Endothelial cell of umbilical vein (primary cell): Measurements from ENCODE around the gene SULT4A1. TPM values are rescaled to one million over a fixed set of nuclear protein-coding genes. Genes with fewer than 3 reads are reported as not detected.

Experiments used
- BruUV-seq: library from RNA; stranded (reverse); fragments of 400-500 nt; replicated peaks from 2 replicates; lab custom pipeline; 2021; lab: Mats Ljungman, UMichigan
- CTCF ChIA-PET: fragments of 300-600, 350-600 bp; sonication (Branson Sonifier 250); formaldehyde crosslinking; loops from one replicate; lab custom pipeline; 2021; ENCODE audit warnings: antibody characterized with exemption, inconsistent platforms; lab: Charles Lee
- POLR2A ChIA-PET: fragments of 300-600, 350-600 bp; sonication (Branson Sonifier 250); formaldehyde crosslinking; loops from one replicate; lab custom pipeline; 2021; ENCODE audit warnings: antibody characterized with exemption, inconsistent platforms; lab: Charles Lee
- DNase-seq: peaks from one replicate; pipeline ENCODE4 v3.0.0-alpha.2; 2011; ENCODE audit warnings: low read depth, low spot score
- FAIRE-seq: peaks from 2 replicates; lab custom pipeline; 2011; peaks lifted over from hg19 to GRCh38; lab: Jason Lieb, UNC
- H2AFZ ChIP-seq: 2 replicates; pipeline ENCODE4 v1.6.0; 2012; ENCODE audit warnings: low read depth, low read length, control low read depth, inconsistent platforms
- H3K27ac ChIP-seq: 2 replicates; pipeline ENCODE4 v1.5.1; 2011; ENCODE audit warnings: low read depth, mild to moderate bottlenecking, control low read depth, low read length, moderate library complexity; ENCODE audit not compliant: insufficient read depth
- H3K27me3 ChIP-seq, 2 experiments: 2 replicates each; pipeline versions ENCODE4 v1.6.0 to v1.6.1; 2011; ENCODE audit warnings: low read length in 2 of 2, mixed read lengths in 1 of 2; ENCODE audit not compliant: control insufficient read depth in 2 of 2, insufficient read depth in 2 of 2
- H3K36me3 ChIP-seq, 2 experiments: 2 replicates in 1 of 2; 3 replicates in 1 of 2; pipeline ENCODE4 v1.5.1; 2011; ENCODE audit warnings: low read length in 2 of 2, mild to moderate bottlenecking in 1 of 2, moderate library complexity in 1 of 2; ENCODE audit not compliant: control insufficient read depth in 2 of 2, insufficient read depth in 2 of 2; ENCODE audit errors: extremely low read depth in 1 of 2
- H3K4me1 ChIP-seq: 3 replicates; pipeline ENCODE4 v1.5.1; 2011; ENCODE audit warnings: mild to moderate bottlenecking, low read length; ENCODE audit not compliant: control insufficient read depth, insufficient read depth; ENCODE audit errors: extremely low read depth
- H3K4me2 ChIP-seq: 2 replicates; pipeline ENCODE4 v1.6.1; 2011; ENCODE audit warnings: low read length, control low read depth, mixed read lengths; ENCODE audit not compliant: insufficient read depth
- H3K4me3 ChIP-seq, 3 experiments: fragments of 200-600 bp in 1 of 3; sonication (generic), shearing (Covaris generic) in 1 of 3; replicated peaks in 1 of 3; 2 replicates each; pipeline ENCODE4 v1.5.1; 2011 to 2016; ENCODE audit warnings: control low read depth in 3 of 3, low read length in 3 of 3, mild to moderate bottlenecking in 2 of 3, inconsistent platforms in 1 of 3, low read depth in 1 of 3, moderate library complexity in 1 of 3; ENCODE audit not compliant: insufficient read depth in 1 of 3
- H3K79me2 ChIP-seq: 2 replicates; pipeline ENCODE4 v1.6.0; 2012; ENCODE audit warnings: low read length, inconsistent platforms; ENCODE audit not compliant: control insufficient read depth, insufficient read depth
- H3K9ac ChIP-seq: replicated peaks from 2 replicates; pipeline ENCODE3; 2011; ENCODE audit warnings: low read length, control low read depth; ENCODE audit not compliant: insufficient read depth; ENCODE audit errors: extremely low read depth
- H3K9me1 ChIP-seq: replicated peaks from 3 replicates; pipeline ENCODE4 v1.6.0; 2011; ENCODE audit warnings: mild to moderate bottlenecking, low read length; ENCODE audit not compliant: control insufficient read depth, insufficient read depth; ENCODE audit errors: extremely low read depth
- H3K9me3 ChIP-seq: replicated peaks from 2 replicates; pipeline ENCODE4 v1.5.1; 2012; ENCODE audit warnings: low read length, inconsistent platforms; ENCODE audit not compliant: control insufficient read depth, insufficient read depth
- H4K20me1 ChIP-seq: replicated peaks from 2 replicates; pipeline ENCODE3; 2011; ENCODE audit warnings: mild to moderate bottlenecking, low read length; ENCODE audit not compliant: control insufficient read depth, insufficient read depth; ENCODE audit errors: extremely low read depth
- EZH2 ChIP-seq: IDR thresholded peaks from 2 replicates; pipeline ENCODE4 v1.6.1; 2012; ENCODE audit warnings: borderline replicate concordance, low read depth, mild to moderate bottlenecking, moderate library complexity, low read length, inconsistent platforms; ENCODE audit not compliant: severe bottlenecking
- FOS ChIP-seq: IDR thresholded peaks from 2 replicates; pipeline ENCODE4 v1.6.1; 2011; ENCODE audit warnings: mild to moderate bottlenecking, low read length, moderate library complexity, borderline replicate concordance; ENCODE audit not compliant: insufficient read depth
- GATA2 ChIP-seq: IDR thresholded peaks from 2 replicates; pipeline ENCODE4 v1.7.0; 2011; ENCODE audit warnings: low read depth, mild to moderate bottlenecking, moderate library complexity, mixed read lengths, low read length; ENCODE audit not compliant: insufficient read length, insufficient read depth
- JUN ChIP-seq: IDR thresholded peaks from 2 replicates; pipeline ENCODE4 v1.6.1; 2011; ENCODE audit warnings: borderline replicate concordance, low read depth; ENCODE audit not compliant: insufficient read length, insufficient read depth
- MYC ChIP-seq: IDR thresholded peaks from one replicate; pipeline ENCODE4 v1.6.1; 2011; ENCODE audit warnings: mild to moderate bottlenecking, low read depth, low read length
- POLR2A ChIP-seq: IDR thresholded peaks from 2 replicates; pipeline ENCODE4 v1.6.1; 2012; ENCODE audit warnings: low read depth, mild to moderate bottlenecking, control low read depth, low read length
- POLR2AphosphoS5 ChIP-seq: IDR thresholded peaks from 2 replicates; pipeline ENCODE4 v1.6.1; 2012; ENCODE audit warnings: low read depth, mild to moderate bottlenecking, control low read depth, low read length, moderate library complexity; ENCODE audit not compliant: insufficient read depth
- dilution Hi-C: fragments of 300-500 bp; cut with MboI; formaldehyde crosslinking; loops from one replicate; pipeline ENCODE4 v1.15.0; 2019; ENCODE audit warnings: low sequenced_read_pairs; ENCODE audit not compliant: extremely low pct_ligation_motif_present
- intact Hi-C: fragments of 100-400 bp; cut with micrococcal nuclease; formaldehyde crosslinking; loops from one replicate; pipeline ENCODE4 v1.10.0; 2022
- polyA plus RNA-seq, 4 experiments: library from polyadenylated mRNA; depleted of rRNA in 3 of 4; stranded (reverse) in 3 of 4; unstranded in 1 of 4; fragments of >200 nt; gene quantifications; 2 replicates each; pipeline versions ENCODE4 v1.2.1 to v1.2.3, GENCODE V29; 2011 to 2012; ENCODE audit warnings: missing spikeins in 1 of 4
- total RNA-seq: library from RNA; stranded (reverse); gene quantifications from 2 replicates; pipeline ENCODE4 v1.2.3, GENCODE V29; 2021
- TF ChIP-seq, protein P1 (sequence below): IDR thresholded peaks from 2 replicates; pipeline ENCODE4 v1.6.1; 2011; ENCODE audit not compliant: insufficient read depth, insufficient read length
- TF ChIP-seq, protein P2 (sequence below), 2 donors: IDR thresholded peaks; 1 replicate in 1 of 2; 2 replicates in 1 of 2; pipeline ENCODE4 v1.5.1; 2011; ENCODE audit warnings: low read length in 2 of 2, mild to moderate bottlenecking in 2 of 2, moderate library complexity in 2 of 2, control low read depth in 1 of 2, inconsistent platforms in 1 of 2, low read depth in 1 of 2; ENCODE audit not compliant: insufficient read depth in 1 of 2; ENCODE audit errors: extremely low read depth in 1 of 2

The SULT4A1 gene
- total and polyA plus RNA-seq, 2 donors (not counting 3 experiments of a cell fraction or from before 2014, with no cell fraction given): 0.48 TPM; not detected in 1

DNA sequence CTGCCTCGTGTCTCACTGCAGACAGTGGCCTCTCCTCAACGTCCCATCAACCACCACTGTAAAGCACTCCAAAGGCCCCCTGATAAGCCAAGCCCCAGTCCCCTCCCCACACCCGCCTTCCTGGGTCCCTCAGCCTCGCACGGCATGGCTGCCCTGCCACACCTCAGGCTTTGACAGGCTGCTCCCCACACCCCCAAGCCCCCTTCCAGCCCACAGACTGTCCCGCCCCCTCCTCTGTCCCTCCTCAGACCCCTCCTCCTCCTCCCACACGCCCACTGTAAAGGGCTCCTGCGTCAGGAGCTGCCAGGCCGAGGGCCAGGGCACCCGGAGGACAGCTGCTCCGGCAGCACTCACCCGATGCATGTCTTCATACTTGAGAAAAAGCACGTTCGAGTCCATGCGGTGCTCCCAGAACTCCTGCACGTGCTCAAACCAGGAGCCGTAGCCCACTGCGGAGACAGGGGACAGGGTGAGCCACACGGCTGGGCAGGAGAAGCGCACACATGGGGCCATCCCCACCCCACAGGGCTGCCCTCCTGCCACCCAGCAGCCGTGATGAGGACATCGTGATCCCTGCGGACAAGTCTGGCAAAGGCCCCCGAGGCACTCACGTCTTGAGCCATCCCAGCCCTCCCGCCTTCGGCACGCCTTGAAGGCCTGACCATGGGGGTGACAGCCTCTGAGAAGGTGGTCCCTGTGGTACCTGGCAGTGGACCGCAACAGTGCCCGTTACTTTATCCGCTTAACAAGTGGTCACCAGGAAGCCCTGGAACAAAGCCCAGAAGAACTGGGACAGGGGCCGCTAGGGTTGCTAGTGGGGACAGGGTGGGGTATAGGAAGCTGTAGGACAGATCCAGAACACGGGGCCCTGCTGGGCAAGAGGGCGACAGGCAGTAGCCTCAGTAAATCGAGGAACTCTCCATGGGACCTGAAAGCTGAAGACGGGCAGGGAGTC lies 28.8 kb downstream of the SULT4A1 start:
- FAIRE-seq (no peak), DNase-seq (no peak)
- Histone ChIP-seq H3K79me2 (no peaks in the 10 kb centered on the region), H3K36me3 (no peaks in the 10 kb centered on the region), H4K20me1 (no peaks in the 10 kb centered on the region), H3K27ac (no peak overlapping the region), H3K9me3 (no peaks in the 10 kb centered on the region), H3K4me3 (no peak overlapping the region), H3K9me1 (no peaks in the 10 kb centered on the region), H3K27me3 (no peaks in the 10 kb centered on the region), H3K9ac (no peak overlapping the region), H3K4me2 (no peak overlapping the region), H3K4me1 (no peaks in the 10 kb centered on the region), H2AFZ (no peak overlapping the region)
- ChIA-PET POLR2A (no interaction called here), CTCF (no interaction called here)
- intact Hi-C loops: no loop called here
- BruUV-seq: no TSS peak
- TF ChIP-seq MYC (no peak), JUN (no peak), FOS (no peak), EZH2 (no peak), POLR2AphosphoS5 (no peak), GATA2 (no peak), POLR2A (no peak)
- TF ChIP-seq, protein P1, sequence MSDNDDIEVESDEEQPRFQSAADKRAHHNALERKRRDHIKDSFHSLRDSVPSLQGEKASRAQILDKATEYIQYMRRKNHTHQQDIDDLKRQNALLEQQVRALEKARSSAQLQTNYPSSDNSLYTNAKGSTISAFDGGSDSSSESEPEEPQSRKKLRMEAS: no peak
- TF ChIP-seq, protein P2, sequence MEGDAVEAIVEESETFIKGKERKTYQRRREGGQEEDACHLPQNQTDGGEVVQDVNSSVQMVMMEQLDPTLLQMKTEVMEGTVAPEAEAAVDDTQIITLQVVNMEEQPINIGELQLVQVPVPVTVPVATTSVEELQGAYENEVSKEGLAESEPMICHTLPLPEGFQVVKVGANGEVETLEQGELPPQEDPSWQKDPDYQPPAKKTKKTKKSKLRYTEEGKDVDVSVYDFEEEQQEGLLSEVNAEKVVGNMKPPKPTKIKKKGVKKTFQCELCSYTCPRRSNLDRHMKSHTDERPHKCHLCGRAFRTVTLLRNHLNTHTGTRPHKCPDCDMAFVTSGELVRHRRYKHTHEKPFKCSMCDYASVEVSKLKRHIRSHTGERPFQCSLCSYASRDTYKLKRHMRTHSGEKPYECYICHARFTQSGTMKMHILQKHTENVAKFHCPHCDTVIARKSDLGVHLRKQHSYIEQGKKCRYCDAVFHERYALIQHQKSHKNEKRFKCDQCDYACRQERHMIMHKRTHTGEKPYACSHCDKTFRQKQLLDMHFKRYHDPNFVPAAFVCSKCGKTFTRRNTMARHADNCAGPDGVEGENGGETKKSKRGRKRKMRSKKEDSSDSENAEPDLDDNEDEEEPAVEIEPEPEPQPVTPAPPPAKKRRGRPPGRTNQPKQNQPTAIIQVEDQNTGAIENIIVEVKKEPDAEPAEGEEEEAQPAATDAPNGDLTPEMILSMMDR (IDR thresholded peaks at IDR 0.05; ENCODE audit: extremely low read depth in 1 of 2, insufficient read depth in 1 of 2, low read depth in 1 of 2, low read length in 2 of 2): no peak
- dilution Hi-C loops: no loop called here
